ENCODE data around the gene EIF2B2. TPM values are rescaled to one million over a fixed set of nuclear protein-coding genes. Genes with fewer than 3 reads are reported as not detected.

Gene EIF2B2
- total RNA-seq, 1 experiment from 2014 or later = 96.8 TPM

DNA sequence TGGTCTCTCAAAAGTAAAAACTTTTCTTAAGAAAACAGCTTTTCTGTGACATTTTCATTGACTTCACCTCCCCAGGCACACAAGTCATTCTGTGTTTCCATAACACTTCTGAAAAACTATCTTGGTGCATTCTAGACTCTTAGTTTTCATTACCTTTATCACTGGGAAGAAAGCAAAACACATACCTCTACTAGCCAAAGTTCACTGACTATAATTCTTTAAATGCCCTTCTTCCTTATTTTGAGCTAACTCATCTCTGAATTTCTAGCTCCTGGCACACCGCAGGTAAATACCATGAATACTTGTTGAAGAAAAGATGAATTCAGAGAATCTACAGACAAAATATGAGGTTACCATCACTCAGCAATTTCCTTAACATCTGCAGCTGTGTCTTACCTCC, 27.4 kb downstream of the EIF2B2 start:
- Histone ChIP-seq H3K9ac (ENCODE audit: low read length) (no peak overlapping the region), H3F3A (ENCODE audit: low read length, unreplicated experiment) (no peaks in the 10 kb centered on the region), H3K4me2 (ENCODE audit: low read length) (no peak overlapping the region), H3K27me3 (ENCODE audit: low read length) (no peaks in the 10 kb centered on the region), H3K4me1 (ENCODE audit: insufficient read depth, low read length) (peaks cover 5% of the 10 kb centered on the region; the same call in 1 of the 2 replicates), H3K36me3 (ENCODE audit: low read depth, low read length) (peaks cover 23% of the 10 kb centered on the region), H4K20me1 (ENCODE audit: low read length) (no peaks in the 10 kb centered on the region), H3K9me2 (replicated peaks; ENCODE audit: low read length) (no peaks in the 10 kb centered on the region), H3K79me2 (ENCODE audit: low read length) (no peaks in the 10 kb centered on the region), H3K27ac (ENCODE audit: low read length) (no peak overlapping the region), H3K9me3 (ENCODE audit: low read length) (no peaks in the 10 kb centered on the region), H3K4me3 (ENCODE audit: low read length) (no peak overlapping the region), H2AFZ (ENCODE audit: low read length) (no peak overlapping the region)
- ChIA-PET CTCF (no interaction called here), POLR2A (ENCODE audit: unreplicated experiment) (interaction anchor here (0.6 kb wide), 1 partner anchor 38 kb away, joined by 12 read pairs; no protein-coding TSS in a partner anchor)
- DNase-seq (no peak), ATAC-seq (no peak)
- TF ChIP-seq EZH2phosphoT487 (IDR thresholded peaks at IDR 0.05; ENCODE audit: borderline replicate concordance, low read length) (no peak), EZH2 (IDR thresholded peaks at IDR 0.05; ENCODE audit: low read length, unreplicated experiment) (no peak)
- TF ChIP-seq, protein P1, sequence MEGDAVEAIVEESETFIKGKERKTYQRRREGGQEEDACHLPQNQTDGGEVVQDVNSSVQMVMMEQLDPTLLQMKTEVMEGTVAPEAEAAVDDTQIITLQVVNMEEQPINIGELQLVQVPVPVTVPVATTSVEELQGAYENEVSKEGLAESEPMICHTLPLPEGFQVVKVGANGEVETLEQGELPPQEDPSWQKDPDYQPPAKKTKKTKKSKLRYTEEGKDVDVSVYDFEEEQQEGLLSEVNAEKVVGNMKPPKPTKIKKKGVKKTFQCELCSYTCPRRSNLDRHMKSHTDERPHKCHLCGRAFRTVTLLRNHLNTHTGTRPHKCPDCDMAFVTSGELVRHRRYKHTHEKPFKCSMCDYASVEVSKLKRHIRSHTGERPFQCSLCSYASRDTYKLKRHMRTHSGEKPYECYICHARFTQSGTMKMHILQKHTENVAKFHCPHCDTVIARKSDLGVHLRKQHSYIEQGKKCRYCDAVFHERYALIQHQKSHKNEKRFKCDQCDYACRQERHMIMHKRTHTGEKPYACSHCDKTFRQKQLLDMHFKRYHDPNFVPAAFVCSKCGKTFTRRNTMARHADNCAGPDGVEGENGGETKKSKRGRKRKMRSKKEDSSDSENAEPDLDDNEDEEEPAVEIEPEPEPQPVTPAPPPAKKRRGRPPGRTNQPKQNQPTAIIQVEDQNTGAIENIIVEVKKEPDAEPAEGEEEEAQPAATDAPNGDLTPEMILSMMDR (conservative IDR thresholded peaks at IDR 0.05; ENCODE audit: low read depth, low read length) = no peak
- intact Hi-C loops (cut with micrococcal nuclease) = no loop called here
- BruUV-seq (replicated peaks) = no TSS peak

DNA sequence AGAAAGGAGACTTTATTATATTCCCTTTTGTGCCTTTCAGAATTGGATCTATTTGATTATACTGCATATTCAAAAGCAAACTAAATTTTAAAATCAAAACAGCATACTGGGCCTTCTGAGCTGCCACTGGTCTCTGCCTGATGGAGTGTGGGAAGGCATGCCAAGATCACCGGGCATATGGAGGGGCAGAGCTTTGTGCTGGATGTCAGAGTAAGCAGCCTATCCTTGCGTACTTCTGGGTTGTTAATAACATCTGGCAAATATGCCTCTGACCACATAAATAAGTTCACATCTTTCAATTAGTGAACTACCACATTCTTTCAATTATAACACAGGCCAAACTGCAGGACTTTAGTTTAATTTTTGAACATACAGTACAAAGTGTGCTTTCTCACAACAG, 30.2 kb downstream of the EIF2B2 start:
- Histone ChIP-seq H3K27me3 (ENCODE audit: low read length) (no peaks in the 10 kb centered on the region), H3K9me2 (replicated peaks; ENCODE audit: low read length) (no peaks in the 10 kb centered on the region), H4K20me1 (ENCODE audit: low read length) (no peaks in the 10 kb centered on the region), H3K27ac (ENCODE audit: low read length) (no peak overlapping the region), H2AFZ (ENCODE audit: low read length) (no peak overlapping the region), H3K9me3 (ENCODE audit: low read length) (no peaks in the 10 kb centered on the region), H3K4me1 (ENCODE audit: insufficient read depth, low read length) (no peaks in the 10 kb centered on the region), H3K36me3 (ENCODE audit: low read depth, low read length) (peaks cover 25% of the 10 kb centered on the region), H3K79me2 (ENCODE audit: low read length) (no peaks in the 10 kb centered on the region), H3F3A (ENCODE audit: low read length, unreplicated experiment) (no peaks in the 10 kb centered on the region), H3K4me2 (ENCODE audit: low read length) (no peak overlapping the region), H3K4me3 (ENCODE audit: low read length) (no peak overlapping the region), H3K9ac (ENCODE audit: low read length) (no peak overlapping the region)
- no peak for ATAC-seq
- TF ChIP-seq EZH2phosphoT487 (IDR thresholded peaks at IDR 0.05; ENCODE audit: borderline replicate concordance, low read length) (no peak), EZH2 (IDR thresholded peaks at IDR 0.05; ENCODE audit: low read length, unreplicated experiment) (no peak)
- TF ChIP-seq, protein P1 (conservative IDR thresholded peaks at IDR 0.05; ENCODE audit: low read depth, low read length) = no peak
- ChIA-PET CTCF (no interaction called here), POLR2A (ENCODE audit: unreplicated experiment) (no interaction called here)
- BruUV-seq (replicated peaks) = no TSS peak
- intact Hi-C loops (cut with micrococcal nuclease) = loop anchor here (1.0 kb wide), 1 partner anchor 11 kb away; no protein-coding TSS in a partner anchor
- DNase-seq = no peak

DNA sequence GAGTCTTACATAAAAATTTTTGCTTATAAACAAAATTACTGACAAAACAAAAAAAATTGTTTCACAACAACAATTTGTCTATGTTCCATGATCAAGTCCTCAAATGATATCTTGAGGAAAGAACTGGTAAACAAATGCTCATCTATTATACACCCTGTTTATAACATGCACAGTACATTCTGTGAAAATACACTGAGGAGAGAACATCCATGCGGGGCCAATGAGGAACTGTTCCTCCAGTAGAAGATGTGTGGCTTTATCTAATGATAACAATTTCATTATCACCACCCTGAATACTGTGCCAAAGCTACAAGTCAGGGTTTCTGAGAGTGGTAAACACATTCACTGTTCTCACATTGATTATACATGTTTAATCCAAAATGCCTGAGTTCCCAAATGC, 37.8 kb downstream of the EIF2B2 start:
- ATAC-seq = no peak
- Histone ChIP-seq H3K27ac (ENCODE audit: low read length) (no peak overlapping the region), H3K27me3 (ENCODE audit: low read length) (no peaks in the 10 kb centered on the region), H3K4me1 (ENCODE audit: insufficient read depth, low read length) (peaks cover 23% of the 10 kb centered on the region), H3K9me3 (ENCODE audit: low read length) (no peaks in the 10 kb centered on the region), H3F3A (ENCODE audit: low read length, unreplicated experiment) (no peaks in the 10 kb centered on the region), H3K9ac (ENCODE audit: low read length) (no peak overlapping the region), H3K4me3 (ENCODE audit: low read length) (no peak overlapping the region), H2AFZ (ENCODE audit: low read length) (no peak overlapping the region), H4K20me1 (ENCODE audit: low read length) (no peaks in the 10 kb centered on the region), H3K79me2 (ENCODE audit: low read length) (peaks cover 23% of the 10 kb centered on the region), H3K9me2 (replicated peaks; ENCODE audit: low read length) (no peaks in the 10 kb centered on the region), H3K4me2 (ENCODE audit: low read length) (no peak overlapping the region), H3K36me3 (ENCODE audit: low read depth, low read length) (peaks cover 10% of the 10 kb centered on the region; the same call in 1 of the 2 replicates)
- intact Hi-C loops (cut with micrococcal nuclease) = no loop called here
- ChIA-PET POLR2A (ENCODE audit: unreplicated experiment) (no interaction called here), CTCF (no interaction called here)
- TF ChIP-seq EZH2 (IDR thresholded peaks at IDR 0.05; ENCODE audit: low read length, unreplicated experiment) (no peak), EZH2phosphoT487 (IDR thresholded peaks at IDR 0.05; ENCODE audit: borderline replicate concordance, low read length) (no peak)
- TF ChIP-seq, protein P1 (conservative IDR thresholded peaks at IDR 0.05; ENCODE audit: low read depth, low read length) = no peak
- DNase-seq = no peak
- BruUV-seq (replicated peaks) = no TSS peak
